Measurements from ENCODE around the gene GNAI1. TPM values are rescaled to one million over a fixed set of nuclear protein-coding genes. Genes with fewer than 3 reads are reported as not detected.
"Not testable (repeated sequence)": the region's sequence is repeated elsewhere in the genome, so short reads cannot be mapped to it uniquely, and the experiment has no call there.

Gene GNAI1
- total RNA-seq, 1 experiment from 2014 or later: not detected

DNA sequence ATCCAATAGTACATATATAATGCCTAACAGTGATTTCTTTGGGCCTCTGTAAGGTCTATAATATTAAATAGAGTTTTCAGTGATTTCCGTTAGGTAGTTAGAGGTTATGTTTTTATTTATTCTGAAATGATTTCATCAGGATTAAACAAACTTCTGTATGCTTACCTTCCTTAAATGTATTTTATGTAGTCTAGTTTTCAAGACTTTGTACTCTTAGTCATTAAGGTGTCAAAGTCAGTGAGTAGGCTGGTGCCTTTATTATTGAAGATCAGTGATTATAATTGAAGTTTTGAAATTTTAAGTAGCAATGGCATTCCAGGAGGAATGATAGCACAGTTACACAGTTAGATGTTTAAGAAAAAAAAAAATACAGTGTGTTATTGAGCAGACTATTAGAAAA, 20.7 kb downstream of the GNAI1 start:
- Histone ChIP-seq H3K27me3 (ENCODE audit: low read length) (no peaks in the 10 kb centered on the region), H3K4me3 (ENCODE audit: low read length) (no peak overlapping the region), H3K4me2 (ENCODE audit: low read depth, low read length, poor library complexity, severe bottlenecking) (no peak overlapping the region), H3K9ac (ENCODE audit: low read length) (no peak overlapping the region), H4K20me1 (ENCODE audit: insufficient read depth, low read depth, low read length) (no peaks in the 10 kb centered on the region), H3K9me3 (ENCODE audit: low read length) (peaks cover 6% of the 10 kb centered on the region; the same call in 1 of the 2 replicates), H2AFZ (ENCODE audit: low read length) (no peak overlapping the region), H3K27ac (ENCODE audit: low read length) (no peak overlapping the region), H3K36me3 (ENCODE audit: insufficient read depth, low read length) (no peaks in the 10 kb centered on the region), H3K79me2 (ENCODE audit: low read length) (no peaks in the 10 kb centered on the region), H3K4me1 (ENCODE audit: low read length) (no peaks in the 10 kb centered on the region), H3K9me2 (replicated peaks; ENCODE audit: insufficient read depth, low read length) (no peaks in the 10 kb centered on the region)
- DNase-seq: no peak

DNA sequence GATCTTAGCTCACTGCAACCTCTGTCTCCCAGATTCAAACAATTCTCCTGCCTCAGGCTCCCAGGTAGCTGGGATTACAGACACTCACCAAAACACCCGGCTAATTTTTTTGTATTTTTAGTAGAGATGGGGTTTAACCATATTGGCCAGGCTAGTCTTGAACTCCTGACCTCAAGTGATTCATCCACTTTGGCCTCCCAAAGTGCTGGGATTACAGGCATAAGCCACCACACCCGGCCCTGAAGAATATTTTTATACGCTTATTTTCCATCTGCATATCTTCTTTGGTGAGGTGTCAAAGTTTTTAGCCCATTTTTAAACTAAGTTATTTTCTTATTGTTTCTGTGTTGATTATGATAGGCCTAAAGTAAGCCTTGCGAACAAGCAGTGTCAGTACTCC, 23.1 kb downstream of the GNAI1 start:
- not testable (repeated sequence) for H3K4me2 ChIP-seq (ENCODE audit: low read depth, low read length, poor library complexity, severe bottlenecking); H3K9me3 ChIP-seq (ENCODE audit: low read length); H4K20me1 ChIP-seq (ENCODE audit: insufficient read depth, low read depth, low read length)

DNA sequence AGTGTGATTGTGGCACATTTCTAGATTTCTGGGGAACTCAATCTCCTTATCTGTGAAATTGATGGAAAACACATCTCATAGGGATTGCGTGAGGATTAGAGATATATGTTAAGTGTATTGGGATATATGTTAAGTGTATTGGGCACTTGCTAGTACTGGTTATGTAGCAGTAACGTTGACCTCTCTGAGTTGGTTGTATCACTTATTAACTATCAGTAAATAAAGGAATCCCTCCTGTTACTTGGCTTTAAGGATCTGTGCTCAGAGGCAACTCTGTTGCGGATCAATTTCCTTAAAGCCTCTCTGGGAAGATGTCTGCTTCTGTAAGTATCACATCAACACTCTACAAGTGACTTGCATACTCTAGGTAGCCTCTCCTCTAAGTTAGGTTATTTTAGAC, 25.2 kb downstream of the GNAI1 start:
- no peak for DNase-seq
- Histone ChIP-seq H3K79me2 (ENCODE audit: low read length) (no peaks in the 10 kb centered on the region), H3K27me3 (ENCODE audit: low read length) (no peaks in the 10 kb centered on the region), H3K36me3 (ENCODE audit: insufficient read depth, low read length) (no peaks in the 10 kb centered on the region), H3K4me3 (ENCODE audit: low read length) (no peak overlapping the region), H2AFZ (ENCODE audit: low read length) (no peak overlapping the region), H3K4me2 (ENCODE audit: low read depth, low read length, poor library complexity, severe bottlenecking) (no peak overlapping the region), H3K9me2 (replicated peaks; ENCODE audit: insufficient read depth, low read length) (no peaks in the 10 kb centered on the region), H3K4me1 (ENCODE audit: low read length) (no peaks in the 10 kb centered on the region), H3K9ac (ENCODE audit: low read length) (no peak overlapping the region), H3K27ac (ENCODE audit: low read length) (no peak overlapping the region), H3K9me3 (ENCODE audit: low read length) (peaks cover 6% of the 10 kb centered on the region; the same call in 1 of the 2 replicates), H4K20me1 (ENCODE audit: insufficient read depth, low read depth, low read length) (no peaks in the 10 kb centered on the region)

More for the DNA sequence above, 23.1 kb downstream of the GNAI1 start:
- not testable (repeated sequence) for H3K27me3 ChIP-seq (ENCODE audit: low read length); DNase-seq; H3K79me2 ChIP-seq (ENCODE audit: low read length); H3K4me1 ChIP-seq (ENCODE audit: low read length); H3K9ac ChIP-seq (ENCODE audit: low read length); H3K36me3 ChIP-seq (ENCODE audit: insufficient read depth, low read length); H3K4me3 ChIP-seq (ENCODE audit: low read length); H3K27ac ChIP-seq (ENCODE audit: low read length); H3K9me2 ChIP-seq (replicated peaks; ENCODE audit: insufficient read depth, low read length); H2AFZ ChIP-seq (ENCODE audit: low read length)

DNA sequence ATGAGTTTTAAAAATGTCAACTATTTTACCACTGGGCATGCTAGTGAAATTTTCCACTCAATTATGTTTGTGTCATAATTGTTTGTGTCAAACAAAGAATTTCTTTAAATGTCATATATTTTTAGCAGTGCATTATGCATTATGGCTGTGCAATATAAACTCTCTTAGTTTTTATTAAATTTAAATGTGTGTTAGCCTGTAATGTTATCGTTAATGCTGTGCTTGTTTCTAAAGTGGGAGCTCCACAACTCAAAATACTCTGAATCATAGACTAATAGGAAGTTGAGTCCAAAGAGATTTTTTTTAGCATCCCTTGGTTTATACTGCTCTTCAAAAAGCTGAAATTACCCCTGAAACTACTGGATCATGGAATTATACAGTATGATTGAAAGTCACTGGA, 26.8 kb downstream of the GNAI1 start:
- Histone ChIP-seq H3K4me3 (ENCODE audit: low read length) (no peak overlapping the region), H3K4me2 (ENCODE audit: low read depth, low read length, poor library complexity, severe bottlenecking) (no peak overlapping the region), H3K27ac (ENCODE audit: low read length) (no peak overlapping the region), H3K9me3 (ENCODE audit: low read length) (peaks cover 9% of the 10 kb centered on the region; the same call in 1 of the 2 replicates), H4K20me1 (ENCODE audit: insufficient read depth, low read depth, low read length) (no peaks in the 10 kb centered on the region), H3K27me3 (ENCODE audit: low read length) (no peaks in the 10 kb centered on the region), H3K36me3 (ENCODE audit: insufficient read depth, low read length) (no peaks in the 10 kb centered on the region), H3K9me2 (replicated peaks; ENCODE audit: insufficient read depth, low read length) (no peaks in the 10 kb centered on the region), H3K79me2 (ENCODE audit: low read length) (no peaks in the 10 kb centered on the region), H2AFZ (ENCODE audit: low read length) (no peak overlapping the region), H3K4me1 (ENCODE audit: low read length) (no peaks in the 10 kb centered on the region), H3K9ac (ENCODE audit: low read length) (no peak overlapping the region)
- DNase-seq: no peak

DNA sequence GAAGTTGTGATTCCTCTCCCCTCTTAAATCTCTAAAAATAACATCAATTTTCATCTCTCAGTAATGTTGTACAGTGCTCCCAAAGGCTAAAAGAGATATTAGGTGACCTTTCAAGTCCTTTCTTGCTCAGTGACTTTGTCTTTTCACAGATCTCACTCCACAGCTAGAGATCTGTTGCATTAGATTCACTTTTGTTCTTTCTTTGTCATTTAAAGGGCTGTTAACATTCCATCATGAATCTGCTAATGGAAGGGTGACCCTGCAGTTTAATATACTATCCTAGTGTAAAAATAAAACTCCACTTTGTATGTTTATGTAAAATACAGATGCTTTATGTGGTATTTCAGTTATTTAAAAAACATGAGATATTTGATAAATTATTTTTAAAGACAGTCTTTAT, 30.5 kb downstream of the GNAI1 start:
- Histone ChIP-seq H3K9me3 (ENCODE audit: low read length) (peaks cover 16% of the 10 kb centered on the region), H3K4me2 (ENCODE audit: low read depth, low read length, poor library complexity, severe bottlenecking) (no peak overlapping the region), H3K4me3 (ENCODE audit: low read length) (no peak overlapping the region), H3K36me3 (ENCODE audit: insufficient read depth, low read length) (no peaks in the 10 kb centered on the region), H3K9ac (ENCODE audit: low read length) (no peak overlapping the region), H3K4me1 (ENCODE audit: low read length) (no peaks in the 10 kb centered on the region), H3K79me2 (ENCODE audit: low read length) (no peaks in the 10 kb centered on the region), H4K20me1 (ENCODE audit: insufficient read depth, low read depth, low read length) (no peaks in the 10 kb centered on the region), H2AFZ (ENCODE audit: low read length) (no peak overlapping the region), H3K27me3 (ENCODE audit: low read length) (no peaks in the 10 kb centered on the region), H3K9me2 (replicated peaks; ENCODE audit: insufficient read depth, low read length) (no peaks in the 10 kb centered on the region), H3K27ac (ENCODE audit: low read length) (no peak overlapping the region)
- no peak for DNase-seq

- H4K20me1 ChIP-seq (ENCODE audit: insufficient read depth, low read depth, low read length): no peaks in the 10 kb centered on the region
- H3K9ac ChIP-seq (ENCODE audit: low read length): no peak overlapping the region
- no peak overlapping the region for H3K27ac ChIP-seq (ENCODE audit: low read length)
- no peaks in the 10 kb centered on the region for H3K36me3 ChIP-seq (ENCODE audit: insufficient read depth, low read length)
- no peaks in the 10 kb centered on the region for H3K79me2 ChIP-seq (ENCODE audit: low read length)
- H3K9me2 ChIP-seq (replicated peaks; ENCODE audit: insufficient read depth, low read length): no peaks in the 10 kb centered on the region
- H3K27me3 ChIP-seq (ENCODE audit: low read length): no peaks in the 10 kb centered on the region
- no peak overlapping the region for H3K4me3 ChIP-seq (ENCODE audit: low read length)
- H2AFZ ChIP-seq (ENCODE audit: low read length): no peak overlapping the region
- no peaks in the 10 kb centered on the region for H3K4me1 ChIP-seq (ENCODE audit: low read length)
- DNase-seq: no peak
- H3K4me2 ChIP-seq (ENCODE audit: low read depth, low read length, poor library complexity, severe bottlenecking): no peak overlapping the region
- H3K9me3 ChIP-seq (ENCODE audit: low read length): peaks cover 34% of the 10 kb centered on the region
These were observed 35.8 kb downstream of the GNAI1 start for GRCh38 chr7:80170445-80170844.

- Histone ChIP-seq H3K36me3 (ENCODE audit: insufficient read depth, low read length) (no peaks in the 10 kb centered on the region), H3K27ac (ENCODE audit: low read length) (no peak overlapping the region), H3K4me2 (ENCODE audit: low read depth, low read length, poor library complexity, severe bottlenecking) (no peak overlapping the region), H3K9ac (ENCODE audit: low read length) (no peak overlapping the region), H3K9me3 (ENCODE audit: low read length) (peaks cover 30% of the 10 kb centered on the region), H4K20me1 (ENCODE audit: insufficient read depth, low read depth, low read length) (no peaks in the 10 kb centered on the region), H2AFZ (ENCODE audit: low read length) (no peak overlapping the region), H3K4me1 (ENCODE audit: low read length) (no peaks in the 10 kb centered on the region), H3K4me3 (ENCODE audit: low read length) (no peak overlapping the region), H3K9me2 (replicated peaks; ENCODE audit: insufficient read depth, low read length) (no peaks in the 10 kb centered on the region), H3K27me3 (ENCODE audit: low read length) (no peaks in the 10 kb centered on the region), H3K79me2 (ENCODE audit: low read length) (no peaks in the 10 kb centered on the region)
- no peak for DNase-seq
These were observed 37.8 kb downstream of the GNAI1 start for GRCh38 chr7:80172387-80172786.

DNA sequence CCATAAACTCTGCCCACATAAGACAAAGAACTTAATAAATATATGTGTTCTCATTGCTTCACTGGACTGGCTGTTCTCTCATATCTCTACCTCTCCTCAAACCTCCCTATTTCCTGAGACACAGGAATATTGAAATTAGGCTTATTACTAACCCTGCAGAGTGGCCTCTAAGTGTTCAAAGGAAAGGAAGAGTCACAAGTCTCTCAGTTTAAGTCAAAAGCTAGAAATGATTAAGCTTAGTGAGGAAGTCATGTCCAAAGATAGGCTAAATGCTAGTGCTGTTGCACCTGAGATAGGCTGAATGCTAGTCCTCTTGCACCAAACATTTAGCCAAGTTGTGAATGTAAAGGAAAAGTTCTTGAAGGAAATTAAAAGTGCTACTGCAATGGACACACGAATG, 41.1 kb downstream of the GNAI1 start:
- no peaks in the 10 kb centered on the region for H4K20me1 ChIP-seq (ENCODE audit: insufficient read depth, low read depth, low read length)
- H3K27me3 ChIP-seq (ENCODE audit: low read length): no peaks in the 10 kb centered on the region
- no peaks in the 10 kb centered on the region for H3K79me2 ChIP-seq (ENCODE audit: low read length)
- no peak overlapping the region for H3K27ac ChIP-seq (ENCODE audit: low read length)
- no peaks in the 10 kb centered on the region for H3K4me1 ChIP-seq (ENCODE audit: low read length)
- H3K4me3 ChIP-seq (ENCODE audit: low read length): no peak overlapping the region
- no peak overlapping the region for H2AFZ ChIP-seq (ENCODE audit: low read length)
- no peaks in the 10 kb centered on the region for H3K36me3 ChIP-seq (ENCODE audit: insufficient read depth, low read length)
- H3K9me2 ChIP-seq (replicated peaks; ENCODE audit: insufficient read depth, low read length): no peaks in the 10 kb centered on the region
- no peak for DNase-seq
- no peak overlapping the region for H3K9ac ChIP-seq (ENCODE audit: low read length)
- no peak overlapping the region for H3K4me2 ChIP-seq (ENCODE audit: low read depth, low read length, poor library complexity, severe bottlenecking)
- H3K9me3 ChIP-seq (ENCODE audit: low read length): peaks cover 27% of the 10 kb centered on the region

DNA sequence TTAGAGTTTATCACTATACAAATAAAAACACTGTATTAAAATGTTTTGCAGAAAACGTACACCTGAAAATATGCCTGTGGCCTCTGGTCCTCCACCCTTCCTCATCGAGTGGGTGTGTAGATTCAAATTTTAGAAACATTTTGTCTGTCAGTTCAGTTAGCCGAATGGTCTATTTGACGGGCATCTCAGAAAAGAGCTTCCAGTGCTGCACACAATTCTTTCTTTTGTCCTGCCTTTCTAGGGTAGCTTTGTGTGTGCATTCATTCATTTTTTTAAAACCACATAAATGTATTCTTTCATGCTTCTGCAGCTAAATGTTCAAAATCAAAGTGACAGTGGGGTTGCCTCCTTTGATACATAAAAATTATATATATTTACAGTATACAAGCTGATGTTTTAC, 46.8 kb downstream of the GNAI1 start:
- Histone ChIP-seq H4K20me1 (ENCODE audit: insufficient read depth, low read depth, low read length) (no peaks in the 10 kb centered on the region), H3K27ac (ENCODE audit: low read length) (no peak overlapping the region), H3K79me2 (ENCODE audit: low read length) (no peaks in the 10 kb centered on the region), H3K4me2 (ENCODE audit: low read depth, low read length, poor library complexity, severe bottlenecking) (no peak overlapping the region), H3K9me2 (replicated peaks; ENCODE audit: insufficient read depth, low read length) (no peaks in the 10 kb centered on the region), H3K36me3 (ENCODE audit: insufficient read depth, low read length) (no peaks in the 10 kb centered on the region), H2AFZ (ENCODE audit: low read length) (no peak overlapping the region), H3K4me3 (ENCODE audit: low read length) (no peak overlapping the region), H3K9ac (ENCODE audit: low read length) (no peak overlapping the region), H3K4me1 (ENCODE audit: low read length) (no peaks in the 10 kb centered on the region), H3K9me3 (ENCODE audit: low read length) (peaks cover 26% of the 10 kb centered on the region), H3K27me3 (ENCODE audit: low read length) (no peaks in the 10 kb centered on the region)
- no peak for DNase-seq

All from Karpas-422 (cell line).